ENCODE data around the gene SYNRG.

SYNRG gene

DNA sequence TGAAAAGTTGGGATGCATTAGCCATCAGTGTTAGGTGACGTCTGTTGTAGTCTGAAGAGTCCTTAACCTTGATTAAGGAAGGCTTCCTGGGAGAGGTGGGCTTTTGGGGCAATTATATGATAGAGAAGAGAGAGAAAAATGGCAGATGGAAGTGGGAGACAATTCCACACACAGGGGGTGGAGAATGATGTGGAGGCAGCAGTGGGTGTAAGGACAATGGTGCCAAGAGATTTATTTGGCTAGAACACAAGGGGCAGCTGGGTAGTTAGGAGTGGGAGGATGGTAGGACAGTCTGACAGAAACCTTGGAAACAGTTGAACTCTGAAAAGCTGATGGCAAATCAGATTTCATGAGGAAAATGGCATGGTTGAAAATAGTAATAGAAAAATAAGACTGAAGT lies 130.2 kb downstream of the SYNRG start:
- H3K9ac ChIP-seq (ENCODE audit: insufficient read length): peak overlapping the region; percentile 34

GRCh38 chr17:37478187-37478586 lies 131.0 kb downstream of the SYNRG start:
- H3K9ac ChIP-seq (ENCODE audit: insufficient read length): peak overlapping the region; percentile 34
- peaks cover 66% of the 10 kb centered on the region for H3K36me3 ChIP-seq (ENCODE audit: insufficient read depth, low read length)
- no peak for DNase-seq (ENCODE audit: low read depth, low spot score)
- peak overlapping the region; percentile 90 for H3K27ac ChIP-seq
- H3K4me3 ChIP-seq: no peak overlapping the region
- TF ChIP-seq FOXP2 (optimal IDR thresholded peaks at IDR 0.05; ENCODE audit: control extremely low read depth, extremely low read length, insufficient read depth) (no peak), EZH2 (IDR thresholded peaks at IDR 0.05) (no peak), POLR2AphosphoS5 (IDR thresholded peaks at IDR 0.05; ENCODE audit: borderline replicate concordance, low read depth, low read length) (no peak)
- H3K9me3 ChIP-seq (ENCODE audit: low read depth, low read length): no peaks in the 10 kb centered on the region

More for the DNA sequence above, 130.2 kb downstream of the SYNRG start:
- no peak for DNase-seq (ENCODE audit: low read depth, low spot score)
- Histone ChIP-seq H3K4me3 (no peak overlapping the region), H3K27ac (peak overlapping the region; percentile 90), H3K9me3 (ENCODE audit: low read depth, low read length) (no peaks in the 10 kb centered on the region), H3K36me3 (ENCODE audit: insufficient read depth, low read length) (peaks cover 57% of the 10 kb centered on the region)
- TF ChIP-seq POLR2AphosphoS5 (IDR thresholded peaks at IDR 0.05; ENCODE audit: borderline replicate concordance, low read depth, low read length): no peak
- no peak for TF ChIP-seq FOXP2 (optimal IDR thresholded peaks at IDR 0.05; ENCODE audit: control extremely low read depth, extremely low read length, insufficient read depth)
- TF ChIP-seq EZH2 (IDR thresholded peaks at IDR 0.05): no peak

- no peaks in the 10 kb centered on the region for H3K9me3 ChIP-seq (ENCODE audit: low read depth, low read length)
- no peak for DNase-seq (ENCODE audit: low read depth, low spot score)
- peak overlapping the region; percentile 29 for H3K27ac ChIP-seq
- TF ChIP-seq POLR2AphosphoS5 (IDR thresholded peaks at IDR 0.05; ENCODE audit: borderline replicate concordance, low read depth, low read length): no peak
- TF ChIP-seq EZH2 (IDR thresholded peaks at IDR 0.05): no peak
- TF ChIP-seq FOXP2 (optimal IDR thresholded peaks at IDR 0.05; ENCODE audit: control extremely low read depth, extremely low read length, insufficient read depth): no peak
- H3K4me3 ChIP-seq: no peak overlapping the region
- peak overlapping the region; percentile 37 for H3K9ac ChIP-seq (ENCODE audit: insufficient read length)
- H3K36me3 ChIP-seq (ENCODE audit: insufficient read depth, low read length): peaks cover 76% of the 10 kb centered on the region
These were observed 132.6 kb downstream of the SYNRG start for GRCh38 chr17:37476431-37477120.

DNA sequence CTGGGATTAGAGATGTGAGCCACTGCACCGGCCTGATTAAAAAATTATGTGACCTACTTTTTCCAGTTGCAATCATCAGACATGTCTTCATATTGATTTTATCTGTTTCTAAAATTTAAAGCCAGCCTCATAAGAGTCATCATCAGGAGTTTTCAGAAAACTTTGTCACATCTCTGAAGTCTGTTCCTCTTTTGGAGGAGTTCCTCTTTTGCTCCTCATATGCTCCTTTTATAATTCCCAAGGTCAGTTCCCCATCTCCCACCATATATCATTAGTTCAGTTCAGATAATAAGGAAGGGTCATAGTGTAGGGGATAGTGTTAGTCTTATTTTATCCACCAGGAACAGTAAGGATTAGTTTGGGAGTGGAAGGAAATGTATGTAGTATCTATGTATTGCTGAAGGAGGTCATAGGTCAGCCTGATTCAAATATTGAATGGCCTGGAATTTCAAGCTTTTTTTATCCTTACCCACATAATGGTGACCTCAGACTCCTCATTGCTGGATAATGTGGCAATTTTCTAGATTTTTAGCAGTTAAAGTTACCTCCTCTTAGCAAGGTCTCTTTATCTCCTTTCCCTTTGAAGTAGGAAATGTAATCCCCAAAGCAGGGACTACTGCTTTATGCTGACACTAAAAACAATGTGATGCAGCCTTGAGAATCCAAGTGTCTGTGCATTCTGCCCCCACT lies 133.3 kb downstream of the SYNRG start:
- no peak for DNase-seq (ENCODE audit: low read depth, low spot score)
- Histone ChIP-seq H3K9me3 (ENCODE audit: low read depth, low read length) (no peaks in the 10 kb centered on the region), H3K36me3 (ENCODE audit: insufficient read depth, low read length) (peaks cover 81% of the 10 kb centered on the region), H3K9ac (ENCODE audit: insufficient read length) (peak overlapping the region; percentile 37), H3K27ac (peak overlapping the region; percentile 29), H3K4me3 (no peak overlapping the region)
- TF ChIP-seq FOXP2 (optimal IDR thresholded peaks at IDR 0.05; ENCODE audit: control extremely low read depth, extremely low read length, insufficient read depth) (no peak), EZH2 (IDR thresholded peaks at IDR 0.05) (no peak)

GRCh38 chr17:37470181-37470580 lies 139.0 kb downstream of the SYNRG start:
- H3K36me3 ChIP-seq (ENCODE audit: insufficient read depth, low read length): peaks cover 81% of the 10 kb centered on the region

DNA sequence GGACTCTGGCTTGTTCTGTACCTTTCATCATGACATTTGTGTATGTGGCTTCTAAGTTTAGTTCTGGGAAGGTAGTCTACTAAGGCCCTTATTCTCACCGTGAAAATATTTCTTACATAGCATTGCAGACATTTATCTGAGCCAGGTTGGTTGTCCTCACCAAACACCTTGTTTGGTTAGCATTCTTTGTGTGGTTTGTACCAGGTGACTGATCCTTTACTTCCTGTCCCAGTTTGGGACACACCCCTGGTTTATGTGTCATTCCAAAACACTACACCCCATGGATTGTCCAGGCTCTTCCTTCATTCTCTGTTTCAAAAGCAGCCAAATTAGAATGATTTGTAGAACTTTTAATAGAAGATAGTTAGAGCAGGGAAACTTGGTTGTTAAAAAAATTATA lies 142.7 kb downstream of the SYNRG start:
- no peak for TF ChIP-seq POLR2AphosphoS5 (IDR thresholded peaks at IDR 0.05; ENCODE audit: borderline replicate concordance, low read depth, low read length)
- no peak for TF ChIP-seq EZH2 (IDR thresholded peaks at IDR 0.05)
- no peak for TF ChIP-seq FOXP2 (optimal IDR thresholded peaks at IDR 0.05; ENCODE audit: control extremely low read depth, extremely low read length, insufficient read depth)
- Histone ChIP-seq H3K4me3 (no peak overlapping the region), H3K36me3 (ENCODE audit: insufficient read depth, low read length) (peaks cover 64% of the 10 kb centered on the region), H3K9ac (ENCODE audit: insufficient read length) (no peak overlapping the region), H3K27ac (no peak overlapping the region), H3K9me3 (ENCODE audit: low read depth, low read length) (no peaks in the 10 kb centered on the region)
- DNase-seq (ENCODE audit: low read depth, low spot score): no peak

More at GRCh38 chr17:37470181-37470580, 139.0 kb downstream of the SYNRG start:
- H3K27ac ChIP-seq: no peak overlapping the region
- TF ChIP-seq FOXP2 (optimal IDR thresholded peaks at IDR 0.05; ENCODE audit: control extremely low read depth, extremely low read length, insufficient read depth) (no peak), POLR2AphosphoS5 (IDR thresholded peaks at IDR 0.05; ENCODE audit: borderline replicate concordance, low read depth, low read length) (no peak), EZH2 (IDR thresholded peaks at IDR 0.05) (no peak)
- no peak overlapping the region for H3K4me3 ChIP-seq
- no peak for DNase-seq (ENCODE audit: low read depth, low spot score)
- no peak overlapping the region for H3K9ac ChIP-seq (ENCODE audit: insufficient read length)
- no peaks in the 10 kb centered on the region for H3K9me3 ChIP-seq (ENCODE audit: low read depth, low read length)

GRCh38 chr17:37465069-37465616 lies 144.1 kb downstream of the SYNRG start:
- H3K4me3 ChIP-seq: no peak overlapping the region
- TF ChIP-seq FOXP2 (optimal IDR thresholded peaks at IDR 0.05; ENCODE audit: control extremely low read depth, extremely low read length, insufficient read depth) (no peak), EZH2 (IDR thresholded peaks at IDR 0.05) (no peak), POLR2AphosphoS5 (IDR thresholded peaks at IDR 0.05; ENCODE audit: borderline replicate concordance, low read depth, low read length) (no peak)
- no peak for DNase-seq (ENCODE audit: low read depth, low spot score)
- peaks cover 64% of the 10 kb centered on the region for H3K36me3 ChIP-seq (ENCODE audit: insufficient read depth, low read length)
- H3K9me3 ChIP-seq (ENCODE audit: low read depth, low read length): no peaks in the 10 kb centered on the region
- no peak overlapping the region for H3K9ac ChIP-seq (ENCODE audit: insufficient read length)
- H3K27ac ChIP-seq: 0 out of 2 replicates have a peak overlapping the region, but pooled peaks have one; percentile 42

Data from SK-N-MC (cell line).